GM12878 (cell line): Measurements from ENCODE around the gene CATSPER3. TPM values are rescaled to one million over a fixed set of nuclear protein-coding genes. Genes with fewer than 3 reads are reported as not detected.

Source experiments
- ATAC-seq: fragments of 200-7000 bp; cut with Tn5 transposase; 3 replicates; pipeline ENCODE4 v1.9.1; 2020; ENCODE audit warnings: mild to moderate bottlenecking, moderate library complexity
- BruUV-seq: library from RNA; stranded (reverse); fragments of 400-500 nt; replicated peaks from 2 replicates; lab custom pipeline; 2021; lab: Mats Ljungman, UMichigan
- CTCF ChIA-PET: fragments of 300-600 bp; sonication (Branson Sonifier 250); formaldehyde crosslinking; extraction: SDS; loops from one replicate; lab custom pipeline; 2021; ENCODE audit warnings: inconsistent platforms; lab: Yijun Ruan, JAX
- POLR2A ChIA-PET: fragments of 350-600 bp; formaldehyde crosslinking; extraction: SDS; loops from one replicate; lab custom pipeline; 2021; ENCODE audit warnings: inconsistent platforms; lab: Charles Lee
- RAD21 ChIA-PET: fragments of 300-600 bp; sonication (Branson Sonifier 250); formaldehyde crosslinking; loops from one replicate; lab custom pipeline; 2023; ENCODE audit warnings: antibody characterized with exemption; ENCODE audit not compliant: unreplicated experiment; lab: Charles Lee
- SMC1A ChIA-PET: fragments of 300-600 bp; sonication (Branson Sonifier 250); formaldehyde crosslinking; loops from one replicate; lab custom pipeline; 2023; ENCODE audit not compliant: unreplicated experiment, uncharacterized antibody; lab: Charles Lee
- DNase-seq: peaks from one replicate; pipeline ENCODE4 v3.0.0-alpha.2; 2011; ENCODE audit warnings: low read depth, low spot score
- FAIRE-seq: peaks from 3 replicates; lab custom pipeline; 2011; peaks lifted over from hg19 to GRCh38; lab: Jason Lieb, UNC
- H2AFZ ChIP-seq: 2 replicates; pipeline ENCODE4 v1.6.0; 2011; ENCODE audit warnings: low read depth, low read length, control low read depth; ENCODE audit not compliant: control insufficient read depth
- H3K27ac ChIP-seq: 2 replicates; pipeline ENCODE4 v1.5.1; 2011; ENCODE audit warnings: control low read depth; ENCODE audit not compliant: control insufficient read depth, insufficient read depth
- H3K27me3 ChIP-seq, 2 experiments: replicated peaks in 1 of 2; 2 replicates each; pipeline versions ENCODE4 v1.6.0 to v1.6.1; 2011; ENCODE audit warnings: low read length in 1 of 2; ENCODE audit not compliant: control insufficient read depth in 2 of 2, insufficient read depth in 2 of 2
- H3K36me3 ChIP-seq, 2 experiments: 2 replicates each; pipeline ENCODE4 v1.5.1; 2011; ENCODE audit warnings: low read length in 1 of 2; ENCODE audit not compliant: control insufficient read depth in 2 of 2, insufficient read depth in 2 of 2
- H3K4me1 ChIP-seq: 2 replicates; pipeline ENCODE4 v1.6.1; 2011; ENCODE audit warnings: mild to moderate bottlenecking, low read length, moderate library complexity, mixed read lengths; ENCODE audit not compliant: control insufficient read depth, insufficient read depth
- H3K4me2 ChIP-seq: 2 replicates; pipeline ENCODE4 v1.6.0; 2011; ENCODE audit warnings: control low read depth; ENCODE audit not compliant: control insufficient read depth, insufficient read depth
- H3K4me3 ChIP-seq: fragments of 200-600 bp; sonication (generic); 2 replicates; pipeline ENCODE4 v1.5.1; 2016
- H3K79me2 ChIP-seq: 2 replicates; pipeline ENCODE4 v1.6.0; 2011; ENCODE audit warnings: low read length; ENCODE audit not compliant: control insufficient read depth, insufficient read depth
- H3K9ac ChIP-seq: 2 replicates; pipeline ENCODE4 v1.8.0; 2011; ENCODE audit warnings: low read length, control low read depth, mixed read lengths; ENCODE audit not compliant: control insufficient read depth, insufficient read depth
- H3K9me3 ChIP-seq: replicated peaks from 3 replicates; pipeline ENCODE4 v1.5.1; 2011; ENCODE audit warnings: mild to moderate bottlenecking, low read length; ENCODE audit not compliant: control insufficient read depth, insufficient read depth
- H4K20me1 ChIP-seq: 2 replicates; pipeline ENCODE4 v1.6.0; 2011; ENCODE audit not compliant: control insufficient read depth, insufficient read depth
- ATF7 ChIP-seq: fragments of 450-650 bp; IDR thresholded peaks from 2 replicates; pipeline ENCODE4 v1.6.1; 2016; ENCODE audit warnings: low read depth, mild to moderate bottlenecking
- CBFB ChIP-seq: IDR thresholded peaks from 2 replicates; pipeline ENCODE4 v1.6.1; 2016; ENCODE audit warnings: antibody characterized with exemption, low read depth
- EZH2 ChIP-seq: IDR thresholded peaks from 2 replicates; pipeline ENCODE4 v1.6.1; 2012; ENCODE audit warnings: low read depth, mild to moderate bottlenecking, control low read depth, inconsistent platforms, low read length, borderline replicate concordance; ENCODE audit not compliant: control insufficient read depth
- GABPA ChIP-seq: IDR thresholded peaks from 2 replicates; pipeline ENCODE4 v1.6.1; 2014; ENCODE audit warnings: antibody characterized with exemption, low read depth, mild to moderate bottlenecking, inconsistent platforms
- NFYB ChIP-seq: IDR thresholded peaks from 2 replicates; pipeline ENCODE4 v1.6.1; 2011; ENCODE audit warnings: low read depth, mild to moderate bottlenecking, low read length, improper control_type of control experiment, moderate library complexity; ENCODE audit not compliant: insufficient read depth
- NRF1 ChIP-seq: conservative IDR thresholded peaks from 2 replicates; pipeline ENCODE4 v1.6.1; 2011; ENCODE audit warnings: mild to moderate bottlenecking, low read depth, low read length, improper control_type of control experiment
- RAD21 ChIP-seq: IDR thresholded peaks from 2 replicates; pipeline ENCODE4 v1.6.1; 2011; ENCODE audit warnings: mild to moderate bottlenecking, low read depth, low read length, moderate library complexity; ENCODE audit not compliant: insufficient read depth
- RAD51 ChIP-seq: fragments of 450-650 bp; IDR thresholded peaks from 2 replicates; pipeline ENCODE4 v1.6.1; 2016; ENCODE audit warnings: moderate library complexity, mild to moderate bottlenecking, inconsistent platforms
- ZNF24 ChIP-seq: fragments of 450-650 bp; IDR thresholded peaks from 2 replicates; pipeline ENCODE4 v1.6.1; 2017; ENCODE audit warnings: antibody characterized with exemption, mild to moderate bottlenecking
- WGBS: methylation state at CpG from one replicate; pipeline ENCODE4 v1.1.6; 2016; ENCODE audit warnings: low lambda C conversion rate; ENCODE audit not compliant: insufficient replicate concordance, insufficient coverage; ENCODE audit errors: missing lambda C conversion rate; 5-methylcytosine and 5-hydroxymethylcytosine counted together
- in situ Hi-C: fragments of 300-500 bp; cut with MboI; formaldehyde crosslinking; loops from 9 replicates; pipeline ENCODE4 v1.14.3; 2018; ENCODE audit warnings: mixed read lengths
- intact Hi-C: fragments of 100-400 bp; cut with micrococcal nuclease; formaldehyde crosslinking; loops from one replicate; pipeline ENCODE4 v1.14.2; 2022; ENCODE audit not compliant: unreplicated experiment
- polyA plus RNA-seq, 11 experiments: library from polyadenylated mRNA; depleted of rRNA in 4 of 11; unstranded in 6 of 11; stranded (reverse) in 5 of 11; fragments of >200 nt; fragmentation: Nextera tagmentation in 4 of 11; fragmentation: Illumina TruSeq in 1 of 11; extraction: Ambion mirVana in 4 of 11; extraction: Trizol in 1 of 11; gene quantifications; 1 replicate in 1 of 11; 2 replicates in 10 of 11; pipeline versions ENCODE4 v1.2.1 to v1.2.3, GENCODE V29; 2011 to 2016; ENCODE audit warnings: inconsistent platforms in 2 of 11, missing spikeins in 2 of 11, low read depth in 1 of 11
- total RNA-seq, 4 experiments: library from RNA; depleted of rRNA in 3 of 4; stranded (reverse); fragments of >200 nt in 3 of 4; fragmentation: Illumina TruSeq in 1 of 4; extraction: Trizol in 1 of 4; gene quantifications; 2 replicates each; pipeline versions ENCODE4 v1.2.1 to v1.2.3, GENCODE V29; 2013 to 2021
- TF ChIP-seq, protein P1 (sequence below): fragments of 450-650 bp; IDR thresholded peaks from 2 replicates; pipeline ENCODE4 v1.6.1; 2014; ENCODE audit warnings: mild to moderate bottlenecking

Gene CATSPER3
- total and polyA plus RNA-seq, 10 of the 15 experiments (the other 5 are each of a cell fraction or from before 2014, with no cell fraction given) = 0.06 to 0.38 (median 0.13) TPM; not detected in 4

DNA sequence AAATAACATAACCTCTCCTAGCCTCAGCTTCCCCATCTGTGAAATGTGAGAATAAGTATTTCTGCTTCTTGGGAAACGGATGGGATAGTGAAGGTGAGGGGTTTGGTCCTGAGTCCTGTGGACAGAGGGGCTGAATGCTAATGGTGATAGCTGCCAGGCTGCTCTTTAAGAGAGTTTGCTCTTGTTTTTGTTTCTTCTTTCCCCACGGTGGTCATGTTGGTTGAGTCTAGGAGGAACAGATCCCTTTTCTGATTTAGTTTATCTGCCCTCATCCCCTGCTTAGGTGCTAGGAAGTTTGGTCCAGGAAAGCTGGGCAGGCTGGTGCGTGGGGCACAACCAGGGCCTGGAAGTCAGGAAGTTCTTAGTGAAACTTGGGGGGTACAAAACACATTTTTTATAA lies 74.0 kb downstream of the CATSPER3 start (continued):
- TF ChIP-seq RAD51 = no peak
- TF ChIP-seq EZH2 = no peak
- no peak for TF ChIP-seq ZNF24
- no peak for TF ChIP-seq RAD21
- TF ChIP-seq, protein P1, sequence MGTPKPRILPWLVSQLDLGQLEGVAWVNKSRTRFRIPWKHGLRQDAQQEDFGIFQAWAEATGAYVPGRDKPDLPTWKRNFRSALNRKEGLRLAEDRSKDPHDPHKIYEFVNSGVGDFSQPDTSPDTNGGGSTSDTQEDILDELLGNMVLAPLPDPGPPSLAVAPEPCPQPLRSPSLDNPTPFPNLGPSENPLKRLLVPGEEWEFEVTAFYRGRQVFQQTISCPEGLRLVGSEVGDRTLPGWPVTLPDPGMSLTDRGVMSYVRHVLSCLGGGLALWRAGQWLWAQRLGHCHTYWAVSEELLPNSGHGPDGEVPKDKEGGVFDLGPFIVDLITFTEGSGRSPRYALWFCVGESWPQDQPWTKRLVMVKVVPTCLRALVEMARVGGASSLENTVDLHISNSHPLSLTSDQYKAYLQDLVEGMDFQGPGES = no peak
- no peak for TF ChIP-seq NRF1
- no peak for TF ChIP-seq CBFB
- TF ChIP-seq ATF7 = no peak
- no peak for TF ChIP-seq GABPA

DNA sequence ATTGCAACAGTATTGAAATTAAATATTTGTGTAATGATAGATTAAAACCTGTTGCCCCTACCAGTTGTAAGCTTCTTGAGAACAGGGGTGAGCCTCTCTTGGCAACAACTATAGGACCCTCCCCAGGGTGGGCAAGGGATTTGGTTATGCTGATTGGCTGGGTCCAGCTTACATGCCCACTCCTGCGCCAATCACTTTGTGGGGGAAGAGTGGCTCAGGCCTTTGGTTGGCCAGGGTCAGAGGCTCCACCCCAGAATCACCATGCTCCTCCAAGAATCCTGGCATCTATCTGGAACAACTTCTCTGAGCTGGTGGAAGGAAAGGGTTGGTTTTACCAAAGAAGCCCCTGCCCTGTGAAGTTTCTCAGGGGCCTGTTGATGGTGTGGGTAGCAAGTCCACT lies 74.9 kb downstream of the CATSPER3 start:
- BruUV-seq = no TSS peak

More for the DNA sequence above, 74.9 kb downstream of the CATSPER3 start:
- intact Hi-C loops (no loop called here), in situ Hi-C loops (no loop called here)
- ChIA-PET RAD21 (no interaction called here), CTCF (interaction anchor here (0.6 kb wide), 1 partner anchor 856 kb away, joined by 3 read pairs; no protein-coding TSS in a partner anchor), SMC1A (no interaction called here), POLR2A (interaction anchor here (0.5 kb wide), 1 partner anchor 103 kb away, joined by 3 read pairs; no protein-coding TSS in a partner anchor)
- H3K27me3 ChIP-seq = peaks cover 19 to 30% of the 10 kb centered on the region in 2 experiments
- H3K4me3 ChIP-seq = no peak overlapping the region
- no peak overlapping the region for H3K27ac ChIP-seq
- FAIRE-seq = no peak
- no peak overlapping the region for H2AFZ ChIP-seq
- no peaks in the 10 kb centered on the region for H3K36me3 ChIP-seq
- peaks cover 2% of the 10 kb centered on the region for H4K20me1 ChIP-seq
- H3K9me3 ChIP-seq = no peaks in the 10 kb centered on the region; the same call in 2 of the 3 replicates
- H3K9ac ChIP-seq = no peak overlapping the region
- ATAC-seq = no peak
- TF ChIP-seq GABPA (no peak), NFYB (peak; percentile 63; the same call in 1 of the 2 replicates)
- H3K79me2 ChIP-seq = no peaks in the 10 kb centered on the region
- DNase-seq = no peak
- 44% methylated on average over 1 of the region's 1 CpG for WGBS
- no peaks in the 10 kb centered on the region for H3K4me1 ChIP-seq
- H3K4me2 ChIP-seq = no peak overlapping the region
